HCT116 (cell line): ENCODE results near the gene STING1.

Experiments
- CEBPB ChIP-seq: IDR thresholded peaks from 2 replicates; pipeline ENCODE4 v1.6.1; 2012; ENCODE audit warnings: low read depth
- CTCF ChIP-seq, 3 experiments: fragments of 200-600 bp in 1 of 3; sonication (generic) in 1 of 3; IDR thresholded peaks in 2 of 3; conservative IDR thresholded peaks in 1 of 3; 2 replicates each; pipeline ENCODE4 v1.5.1; 2012 to 2017; ENCODE audit warnings: low read depth in 2 of 3, low read length in 2 of 3, antibody characterized with exemption in 1 of 3, borderline replicate concordance in 1 of 3, control low read depth in 1 of 3, mild to moderate bottlenecking in 1 of 3, mixed read lengths in 1 of 3, mixed run types in 1 of 3, moderate library complexity in 1 of 3; ENCODE audit not compliant: insufficient read depth in 1 of 3
- EGR1 ChIP-seq: IDR thresholded peaks from 2 replicates; pipeline ENCODE4 v1.6.1; 2012; ENCODE audit warnings: low read depth
- ELF1 ChIP-seq: IDR thresholded peaks from 2 replicates; pipeline ENCODE4 v1.6.1; 2012; ENCODE audit warnings: low read depth, borderline replicate concordance
- EZH2phosphoT487 ChIP-seq: fragments of 200-600 bp; IDR thresholded peaks from 2 replicates; pipeline ENCODE4 v1.6.1; 2018; ENCODE audit warnings: antibody characterized with exemption, borderline replicate concordance
- FOSL1 ChIP-seq: IDR thresholded peaks from 2 replicates; pipeline ENCODE4 v1.6.1; 2012; ENCODE audit warnings: low read depth
- POLR2A ChIP-seq: IDR thresholded peaks from 2 replicates; pipeline ENCODE4 v1.7.0; 2011; ENCODE audit warnings: borderline replicate concordance; ENCODE audit not compliant: insufficient read depth, insufficient read length; ENCODE audit errors: extremely low read depth
- POLR2AphosphoS5 ChIP-seq: IDR thresholded peaks from 2 replicates; pipeline ENCODE4 v1.6.1; 2011; ENCODE audit warnings: mild to moderate bottlenecking, low read depth, low read length, moderate library complexity
- RAD21 ChIP-seq: IDR thresholded peaks from 2 replicates; pipeline ENCODE4 v1.6.1; 2012; ENCODE audit warnings: low read depth, mild to moderate bottlenecking
- REST ChIP-seq: IDR thresholded peaks from 2 replicates; pipeline ENCODE4 v1.6.1; 2012; ENCODE audit warnings: low read depth
- SP1 ChIP-seq: IDR thresholded peaks from 2 replicates; pipeline ENCODE4 v1.6.1; 2012; ENCODE audit warnings: low read depth
- ZBTB33 ChIP-seq: IDR thresholded peaks from 2 replicates; pipeline ENCODE4 v1.6.1; 2011; ENCODE audit warnings: mild to moderate bottlenecking, low read length, moderate library complexity; ENCODE audit not compliant: insufficient replicate concordance; ENCODE audit errors: extremely low read depth
- ZNF274 ChIP-seq: fragments of 200-500 bp; sonication (Bioruptor generic); IDR thresholded peaks from 2 replicates; pipeline ENCODE4 v1.6.1; 2014; ENCODE audit warnings: mild to moderate bottlenecking, low read depth, low read length, inconsistent platforms

- no peak for TF ChIP-seq POLR2A
- no peak for TF ChIP-seq RAD21
- TF ChIP-seq EGR1: no peak
- no peak; a peak in 1 of 6 replicates for TF ChIP-seq CTCF (IDR thresholded peaks at IDR 0.05 in 2 of 3, conservative IDR thresholded peaks at IDR 0.05 in 1 of 3; ENCODE audit: borderline replicate concordance in 1 of 3, insufficient read depth in 1 of 3, low read depth in 2 of 3, low read length in 2 of 3)
- no peak for TF ChIP-seq ZBTB33
- no peak for TF ChIP-seq POLR2AphosphoS5
- no peak for TF ChIP-seq REST
- TF ChIP-seq EZH2phosphoT487: no peak
- no peak for TF ChIP-seq SP1
- no peak for TF ChIP-seq ZNF274
- TF ChIP-seq ELF1: no peak
- no peak for TF ChIP-seq CEBPB
- no peak for TF ChIP-seq FOSL1
Observed at GRCh38 chr5:139513852-139514485, 31.4 kb upstream of the STING1 start.
